ENCODE data around the gene HAND1. TPM values are rescaled to one million over a fixed set of nuclear protein-coding genes. Genes with fewer than 3 reads are reported as not detected.

Gene HAND1
- total RNA-seq, 2 donors from 2014 or later: not detected

- Mint-ChIP-seq H3K27me3 (ENCODE audit: low read depth) (no peaks in the 10 kb centered on the region), H3K9me3 (no peaks in the 10 kb centered on the region), H3K4me3 (no peak overlapping the region), H3K27ac (no peak overlapping the region), H3K4me1 (ENCODE audit: low read depth) (peaks cover 31% of the 10 kb centered on the region), H3K36me3 (ENCODE audit: insufficient read depth in 2 of 2) (peaks cover 8 to 13% of the 10 kb centered on the region in 2 donors)
- no peak for DNase-seq
- ATAC-seq (replicated peaks in 1 of 2): no peak
Observed at GRCh38 chr5:154451957-154452356, 26.1 kb downstream of the HAND1 start.

- peaks cover 12% of the 10 kb centered on the region in 2 donors for H3K36me3 Mint-ChIP-seq (ENCODE audit: insufficient read depth in 2 of 2)
- no peaks in the 10 kb centered on the region for H3K9me3 Mint-ChIP-seq
- no peak overlapping the region for H3K27ac Mint-ChIP-seq
- DNase-seq (no peak), ATAC-seq (replicated peaks in 1 of 2) (no peak)
- peaks cover 33% of the 10 kb centered on the region for H3K4me1 Mint-ChIP-seq (ENCODE audit: low read depth)
- H3K27me3 Mint-ChIP-seq (ENCODE audit: low read depth): no peaks in the 10 kb centered on the region
- H3K4me3 Mint-ChIP-seq: no peak overlapping the region
Observed at GRCh38 chr5:154449786-154450185, 28.2 kb downstream of the HAND1 start.

- Mint-ChIP-seq H3K36me3 (ENCODE audit: insufficient read depth in 2 of 2) (peaks cover 7 to 12% of the 10 kb centered on the region in 2 donors), H3K27ac (peak overlapping the region; percentile 47), H3K9me3 (no peaks in the 10 kb centered on the region), H3K4me3 (peak overlapping the region; percentile 81 to 91), H3K27me3 (ENCODE audit: low read depth) (no peaks in the 10 kb centered on the region), H3K4me1 (ENCODE audit: low read depth) (peaks cover 46% of the 10 kb centered on the region)
- DNase-seq (no peak), ATAC-seq (replicated peaks in 1 of 2) (no peak)
Observed at GRCh38 chr5:154447089-154447725, 30.8 kb downstream of the HAND1 start.

GRCh38 chr5:154446195-154447088 is 31.6 kb downstream of the HAND1 start:
- H3K9me3 Mint-ChIP-seq: no peaks in the 10 kb centered on the region
- peaks cover 11% of the 10 kb centered on the region in 2 donors for H3K36me3 Mint-ChIP-seq (ENCODE audit: insufficient read depth in 2 of 2)
- H3K4me3 Mint-ChIP-seq: peak overlapping the region; percentile 81 to 91
- no peaks in the 10 kb centered on the region for H3K27me3 Mint-ChIP-seq (ENCODE audit: low read depth)
- H3K4me1 Mint-ChIP-seq (ENCODE audit: low read depth): peaks cover 46% of the 10 kb centered on the region
- H3K27ac Mint-ChIP-seq: no peak overlapping the region
- ATAC-seq (replicated peaks in 1 of 2) (peak; percentile 8 to 17), DNase-seq (peak; percentile 50 to 51)

- H3K9me3 Mint-ChIP-seq: no peaks in the 10 kb centered on the region
- DNase-seq: peak; percentile 96 to 97
- no peaks in the 10 kb centered on the region for H3K27me3 Mint-ChIP-seq (ENCODE audit: low read depth)
- ATAC-seq (replicated peaks in 1 of 2): peak; percentile 95 to 97
- peak within 1 kb of the TSS; percentile 97 to 100 for H3K4me3 Mint-ChIP-seq
- H3K36me3 Mint-ChIP-seq (ENCODE audit: insufficient read depth in 2 of 2): peaks cover 12 to 18% of the 10 kb centered on the region in 2 donors
- H3K4me1 Mint-ChIP-seq (ENCODE audit: low read depth): peaks cover 44% of the 10 kb centered on the region
- peak within 1 kb of the TSS; percentile 96 for H3K27ac Mint-ChIP-seq
Observed at GRCh38 chr5:154445422-154446194, 32.4 kb downstream of the HAND1 start, which contains the start of gene SAP30L. TSS of gene SAP30L (plus strand) at chr5:154445997. CDS start at chr5:154446605, 608 bp downstream.

GRCh38 chr5:154444556-154445421 is 33.2 kb downstream of the HAND1 start:
- no peaks in the 10 kb centered on the region for H3K9me3 Mint-ChIP-seq
- ATAC-seq (replicated peaks in 1 of 2): peak in 1 of 2 donors; percentile 4
- peak; percentile 22 to 26 for DNase-seq
- peaks cover 12 to 20% of the 10 kb centered on the region in 2 donors for H3K36me3 Mint-ChIP-seq (ENCODE audit: insufficient read depth in 2 of 2)
- peak overlapping the region; percentile 97 to 100 for H3K4me3 Mint-ChIP-seq
- H3K4me1 Mint-ChIP-seq (ENCODE audit: low read depth): peaks cover 36% of the 10 kb centered on the region
- H3K27me3 Mint-ChIP-seq (ENCODE audit: low read depth): no peaks in the 10 kb centered on the region
- H3K27ac Mint-ChIP-seq: peak overlapping the region; percentile 96

GRCh38 chr5:154442801-154443200 is 35.2 kb downstream of the HAND1 start:
- no peak for ATAC-seq (replicated peaks in 1 of 2)
- no peaks in the 10 kb centered on the region for H3K9me3 Mint-ChIP-seq
- no peak for DNase-seq
- peak overlapping the region in 1 of 2 donors; percentile 32 for H3K4me3 Mint-ChIP-seq
- H3K4me1 Mint-ChIP-seq (ENCODE audit: low read depth): peaks cover 23% of the 10 kb centered on the region
- no peaks in the 10 kb centered on the region for H3K27me3 Mint-ChIP-seq (ENCODE audit: low read depth)
- peaks cover 15 to 29% of the 10 kb centered on the region in 2 donors for H3K36me3 Mint-ChIP-seq (ENCODE audit: insufficient read depth in 2 of 2)
- no peak overlapping the region for H3K27ac Mint-ChIP-seq

GRCh38 chr5:154440540-154440939 is 37.5 kb downstream of the HAND1 start:
- H3K4me3 Mint-ChIP-seq: no peak overlapping the region
- peaks cover 14% of the 10 kb centered on the region for H3K4me1 Mint-ChIP-seq (ENCODE audit: low read depth)
- no peaks in the 10 kb centered on the region for H3K9me3 Mint-ChIP-seq
- H3K27me3 Mint-ChIP-seq (ENCODE audit: low read depth): no peaks in the 10 kb centered on the region
- DNase-seq (no peak), ATAC-seq (replicated peaks in 1 of 2) (no peak)
- no peak overlapping the region for H3K27ac Mint-ChIP-seq
- peaks cover 22 to 39% of the 10 kb centered on the region in 2 donors for H3K36me3 Mint-ChIP-seq (ENCODE audit: insufficient read depth in 2 of 2)

GRCh38 chr5:154437281-154437965 is 40.6 kb downstream of the HAND1 start:
- Mint-ChIP-seq H3K4me1 (ENCODE audit: low read depth) (no peaks in the 10 kb centered on the region), H3K27me3 (ENCODE audit: low read depth) (no peaks in the 10 kb centered on the region), H3K4me3 (no peak overlapping the region), H3K9me3 (no peaks in the 10 kb centered on the region), H3K27ac (no peak overlapping the region), H3K36me3 (ENCODE audit: insufficient read depth in 2 of 2) (peaks cover 16 to 47% of the 10 kb centered on the region in 2 donors)
- ATAC-seq (replicated peaks in 1 of 2) (no peak), DNase-seq (no peak)

GRCh38 chr5:154435226-154435625 is 42.8 kb downstream of the HAND1 start:
- Mint-ChIP-seq H3K4me3 (no peak overlapping the region), H3K9me3 (no peaks in the 10 kb centered on the region), H3K27ac (no peak overlapping the region), H3K36me3 (ENCODE audit: insufficient read depth in 2 of 2) (peaks cover 13 to 34% of the 10 kb centered on the region in 2 donors), H3K4me1 (ENCODE audit: low read depth) (no peaks in the 10 kb centered on the region), H3K27me3 (ENCODE audit: low read depth) (no peaks in the 10 kb centered on the region)
- DNase-seq (no peak), ATAC-seq (replicated peaks in 1 of 2) (no peak)

- Mint-ChIP-seq H3K4me1 (ENCODE audit: low read depth) (no peaks in the 10 kb centered on the region), H3K36me3 (ENCODE audit: insufficient read depth in 2 of 2) (peaks cover 3 to 15% of the 10 kb centered on the region in 2 donors), H3K27ac (no peak overlapping the region), H3K4me3 (no peak overlapping the region), H3K9me3 (no peaks in the 10 kb centered on the region), H3K27me3 (ENCODE audit: low read depth) (no peaks in the 10 kb centered on the region)
- ATAC-seq (replicated peaks in 1 of 2): no peak
- no peak for DNase-seq
Observed at GRCh38 chr5:154430961-154431630, 46.9 kb downstream of the HAND1 start.
